ENCODE measurements around the gene TMEM150B. TPM values are rescaled to one million over a fixed set of nuclear protein-coding genes. Genes with fewer than 3 reads are reported as not detected.

TMEM150B gene
- total and polyA plus RNA-seq, 2 of the 13 experiments (the other 11 are each of a cell fraction or from before 2014, with no cell fraction given), result 1.3 to 1.8 TPM

- TF ChIP-seq RNF219 (CRISPR knock-in tag; IDR thresholded peaks at IDR 0.05) (0 out of 2 replicates have a peak, but pooled peaks have one; percentile 42), GABPA (IDR thresholded peaks at IDR 0.05; ENCODE audit: low read depth, low read length) (no peak), GABPA (CRISPR knock-in tag; IDR thresholded peaks at IDR 0.05; ENCODE audit: low read depth) (peak; percentile 35; the same call in 1 of the 2 replicates), SMAD1 (CRISPR knock-in tag; IDR thresholded peaks at IDR 0.05; ENCODE audit: borderline replicate concordance, low read depth) (no peak), TFE3 (CRISPR knock-in tag; IDR thresholded peaks at IDR 0.05) (peak; percentile 100), GFI1 (CRISPR knock-in tag; IDR thresholded peaks at IDR 0.05; ENCODE audit: borderline replicate concordance) (peak; percentile 65; the same call in 1 of the 2 replicates), ZBTB25 (CRISPR knock-in tag; IDR thresholded peaks at IDR 0.05) (peak; percentile 78; the same call in 1 of the 2 replicates), ZNF276 (CRISPR knock-in tag; IDR thresholded peaks at IDR 0.05; ENCODE audit: low read depth) (no peak), ZNF75D (CRISPR knock-in tag; IDR thresholded peaks at IDR 0.05; ENCODE audit: borderline replicate concordance) (no peak), ZNF547 (CRISPR knock-in tag; IDR thresholded peaks at IDR 0.05) (peak; percentile 38; the same call in 1 of the 2 replicates), ZNF567 (CRISPR knock-in tag; IDR thresholded peaks at IDR 0.05; ENCODE audit: borderline replicate concordance) (no peak), ZNF441 (CRISPR knock-in tag; IDR thresholded peaks at IDR 0.05; ENCODE audit: borderline replicate concordance) (no peak), STAT6 (CRISPR knock-in tag; IDR thresholded peaks at IDR 0.05; ENCODE audit: borderline replicate concordance) (0 out of 2 replicates have a peak, but pooled peaks have one; percentile 48), ZNF570 (CRISPR knock-in tag; IDR thresholded peaks at IDR 0.05; ENCODE audit: borderline replicate concordance) (no peak), ZSCAN20 (CRISPR knock-in tag; IDR thresholded peaks at IDR 0.05; ENCODE audit: borderline replicate concordance) (no peak), ZC3H13 (CRISPR knock-in tag; IDR thresholded peaks at IDR 0.05) (no peak), HNF4G (IDR thresholded peaks at IDR 0.05; ENCODE audit: borderline replicate concordance, low read depth, low read length) (peak; percentile 80), HNF4G (CRISPR knock-in tag; IDR thresholded peaks at IDR 0.05; ENCODE audit: borderline replicate concordance, low read depth) (peak; percentile 75; the same call in 1 of the 2 replicates)
Measured at GRCh38 chr19:55333870-55334269, 8.7 kb upstream of the TMEM150B start (continued).

Measured in HepG2 (cell line).